GM08714 (cell line): ENCODE results near the gene SMR3B.

Source experiments
- H3K4me3 ChIP-seq: fragments of 200-500 bp; sonication (Bioruptor generic); 2 replicates; pipeline ENCODE4 v1.5.1; 2014; ENCODE audit warnings: mild to moderate bottlenecking, low read length, inconsistent platforms
- ZNF274 ChIP-seq: IDR thresholded peaks from 2 replicates; pipeline ENCODE4 v1.6.1; 2012; ENCODE audit warnings: mild to moderate bottlenecking, low read depth, low read length

SMR3B gene

GRCh38 chr4:70382691-70383181 lies at the start of gene SMR3B:
Gene SMR3B (plus strand): TSS chr4:70383131. CDS start chr4:70384511, 1,380 bp downstream.
- TF ChIP-seq ZNF274 = no peak
- no peak within 1 kb of the TSS for H3K4me3 ChIP-seq

DNA sequence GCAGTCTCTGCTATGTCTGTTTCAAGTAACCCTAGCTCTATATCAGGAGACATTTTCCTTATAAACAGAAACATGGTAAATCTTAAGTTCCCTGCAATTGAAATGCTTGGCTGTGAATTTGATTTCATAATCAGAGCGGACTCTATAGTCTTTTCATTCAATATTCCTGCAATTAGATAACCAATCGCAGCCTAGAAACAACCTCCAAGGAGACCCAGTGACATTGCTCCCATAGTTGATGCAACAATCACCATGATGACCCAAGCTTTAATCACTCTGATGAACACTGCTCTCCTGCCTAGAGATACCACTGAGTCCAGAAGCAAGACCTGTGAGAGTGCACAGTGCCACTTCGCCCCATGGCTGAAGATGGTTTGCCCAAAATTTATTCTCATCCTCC lies 48.2 kb upstream of the SMR3B start, which contains the start of gene CABS1:
CABS1 (plus strand) TSS at position 301 of the 400 bp plus-strand sequence; CDS start at position 360, 59 bp downstream.
- TF ChIP-seq ZNF274 = no peak
- H3K4me3 ChIP-seq = no peak within 1 kb of the TSS

DNA sequence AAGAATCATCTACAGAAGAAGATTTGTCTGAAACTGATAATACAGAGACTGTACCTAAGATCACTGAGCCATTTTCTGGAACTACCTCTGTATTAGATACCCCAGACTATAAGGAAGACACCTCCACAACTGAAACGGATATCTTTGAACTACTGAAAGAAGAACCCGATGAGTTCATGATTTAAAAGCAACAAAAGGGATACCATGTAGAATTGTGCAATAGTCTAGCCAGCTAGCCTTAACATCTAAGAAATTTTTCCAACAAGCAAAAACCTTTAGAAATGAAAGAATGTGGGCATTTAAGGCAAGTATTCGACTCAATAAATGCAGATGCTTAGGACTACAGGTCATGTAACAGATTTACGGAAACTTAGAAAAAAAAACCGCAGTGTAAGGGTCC lies 46.9 kb upstream of the SMR3B start:
- TF ChIP-seq ZNF274 = no peak

DNA sequence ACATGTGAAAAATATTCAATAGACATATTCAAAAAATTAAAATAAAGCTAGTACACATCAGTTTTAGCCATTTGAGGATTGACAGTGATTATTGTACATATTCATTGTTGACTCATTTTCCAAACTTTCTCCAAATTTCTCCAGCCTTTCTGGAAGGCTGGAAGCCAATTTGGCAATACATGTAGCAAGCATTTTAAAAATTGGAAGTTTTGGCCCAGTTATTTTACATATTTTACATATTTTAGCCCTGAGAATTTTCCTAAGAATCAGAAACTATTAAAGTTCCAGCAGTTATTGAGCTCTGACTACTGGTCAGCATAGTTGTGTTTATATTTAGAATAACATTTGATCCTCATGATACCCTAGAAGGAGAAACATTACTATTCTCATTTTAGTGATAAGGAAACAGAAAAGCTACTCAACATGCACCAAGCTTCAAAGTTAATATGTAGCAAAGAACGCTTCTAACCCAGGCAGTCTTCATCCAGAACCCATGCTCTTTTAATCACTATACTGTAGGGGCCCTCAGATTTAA lies 45.0 kb upstream of the SMR3B start:
- no peak for TF ChIP-seq ZNF274
- H3K4me3 ChIP-seq = no peak overlapping the region

More for the DNA sequence above, 46.9 kb upstream of the SMR3B start:
- no peak overlapping the region for H3K4me3 ChIP-seq

DNA sequence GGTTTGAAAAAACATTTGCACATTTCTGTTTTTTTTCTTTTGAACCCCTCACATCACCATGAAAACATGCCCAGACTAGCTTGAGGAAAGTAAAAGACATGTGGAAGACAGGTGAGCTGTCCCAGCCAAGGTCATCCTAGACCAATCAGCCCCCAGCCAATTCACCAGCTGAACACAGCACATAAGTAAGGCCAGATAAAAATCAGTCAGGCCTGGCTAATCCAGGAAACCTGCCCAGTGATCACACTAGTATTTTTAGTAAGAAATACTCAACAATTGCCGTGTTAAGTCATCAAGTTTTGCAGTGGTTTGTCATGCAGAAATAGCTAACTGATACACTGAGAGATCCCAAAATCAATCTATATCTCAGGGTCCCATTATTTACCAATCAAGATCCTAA lies 26.7 kb upstream of the SMR3B start:
- TF ChIP-seq ZNF274 = no peak
- H3K4me3 ChIP-seq = no peak overlapping the region

- no peak for TF ChIP-seq ZNF274
- no peak overlapping the region for H3K4me3 ChIP-seq
These were observed 23.7 kb upstream of the SMR3B start for GRCh38 chr4:70359115-70359661.

- no peak within 1 kb of the TSS for H3K4me3 ChIP-seq
- no peak for TF ChIP-seq ZNF274
These were observed 22.5 kb upstream of the SMR3B start, which contains the start of gene SMR3A for GRCh38 chr4:70360460-70360859. Gene SMR3A (plus strand): TSS chr4:70360760. CDS start chr4:70362116, 1,356 bp downstream.

GRCh38 chr4:70364002-70364401 lies 18.9 kb upstream of the SMR3B start:
- TF ChIP-seq ZNF274 = no peak
- H3K4me3 ChIP-seq = no peak overlapping the region

DNA sequence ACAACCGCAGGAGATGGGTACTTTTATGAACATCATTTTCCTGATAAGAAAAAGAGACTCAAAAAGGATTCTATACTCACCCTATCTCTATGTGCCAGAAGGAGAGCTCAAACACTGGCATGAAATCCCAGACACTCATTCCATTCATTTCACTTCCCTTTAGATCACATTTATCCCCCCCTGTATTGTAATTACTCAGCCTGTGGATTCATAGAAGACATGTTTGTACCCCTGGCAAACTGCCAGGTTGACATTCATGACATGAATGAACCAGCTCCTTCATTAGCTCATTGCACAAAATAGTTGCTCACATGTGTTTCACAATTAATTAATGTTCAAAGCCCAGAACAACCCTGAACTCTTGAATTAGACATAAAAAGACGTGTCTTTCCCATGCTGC lies 17.5 kb upstream of the SMR3B start:
- H3K4me3 ChIP-seq = no peak overlapping the region
- no peak for TF ChIP-seq ZNF274

- no peak overlapping the region for H3K4me3 ChIP-seq
- TF ChIP-seq ZNF274 = no peak
These were observed 15.1 kb upstream of the SMR3B start for GRCh38 chr4:70367813-70368212.

- no peak for TF ChIP-seq ZNF274
- no peak overlapping the region for H3K4me3 ChIP-seq
These were observed 10.9 kb upstream of the SMR3B start for GRCh38 chr4:70371987-70372386.

DNA sequence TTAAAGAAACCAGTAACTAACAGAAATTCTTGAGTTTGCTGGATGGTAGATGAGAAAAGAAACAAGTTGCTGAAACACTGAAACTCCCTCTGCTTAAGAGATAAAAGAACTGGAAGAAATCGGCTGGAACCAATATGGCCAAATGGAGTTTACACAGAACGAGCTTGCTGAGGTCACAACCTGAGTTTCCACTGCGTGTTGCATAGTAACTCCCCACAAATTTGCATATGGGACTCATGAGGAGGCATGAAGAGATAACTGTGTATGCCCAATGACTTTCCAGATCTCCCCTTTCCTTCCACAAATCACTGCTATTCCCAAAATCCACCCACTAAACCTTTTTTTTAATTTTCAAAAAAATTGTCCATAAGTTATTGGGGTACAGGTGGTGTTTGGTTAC lies 10.2 kb upstream of the SMR3B start:
- H3K4me3 ChIP-seq = no peak overlapping the region
- TF ChIP-seq ZNF274 = no peak

GRCh38 chr4:70380578-70380977 lies 2.4 kb upstream of the SMR3B start:
- no peak for TF ChIP-seq ZNF274
- no peak overlapping the region for H3K4me3 ChIP-seq

DNA sequence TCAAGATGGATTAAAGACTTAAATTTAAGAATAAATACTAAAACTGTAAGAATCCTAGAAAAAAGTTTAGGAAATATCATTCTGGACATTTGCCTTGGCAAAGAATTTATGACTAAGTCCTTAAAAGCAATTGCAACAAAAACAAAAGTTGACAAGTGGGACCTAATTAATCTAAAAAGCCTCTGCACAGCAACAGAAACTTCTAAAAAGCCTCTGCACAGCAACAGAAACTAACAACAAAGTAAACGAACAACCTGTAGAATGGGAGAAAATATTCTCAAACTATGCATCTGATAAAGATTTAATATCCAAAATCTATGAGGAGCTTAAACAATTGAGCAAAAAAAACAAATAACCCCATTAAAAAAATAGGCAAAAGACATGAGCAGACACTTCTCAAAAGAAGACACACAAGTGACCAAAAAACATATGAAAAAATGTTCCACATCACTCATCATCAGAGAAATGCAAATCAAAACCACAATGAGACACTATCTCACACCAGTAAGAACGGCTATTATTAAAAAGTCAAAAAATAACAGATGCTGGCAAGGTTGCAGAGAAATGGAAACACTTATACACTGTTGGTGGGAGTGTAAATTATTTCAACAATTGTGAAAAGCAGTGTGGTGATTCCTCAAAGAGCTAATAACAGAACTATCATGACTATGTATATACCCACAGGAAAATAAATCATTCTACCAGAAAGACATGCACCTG lies 9.3 kb downstream of the SMR3B start:
- H3K4me3 ChIP-seq = no peak overlapping the region
- no peak for TF ChIP-seq ZNF274

- no peak within 1 kb of the TSS for H3K4me3 ChIP-seq
- TF ChIP-seq ZNF274 = no peak
These were observed 14.6 kb downstream of the SMR3B start, which contains the start of gene OPRPN for GRCh38 chr4:70397580-70397979. Gene OPRPN (plus strand): TSS chr4:70397940. CDS start chr4:70399286, 1,346 bp downstream.

GRCh38 chr4:70399319-70399718 lies 16.4 kb downstream of the SMR3B start:
- H3K4me3 ChIP-seq = no peak overlapping the region
- no peak for TF ChIP-seq ZNF274
